Right lobe of liver (tissue), 6 donors: ENCODE data around the gene CREB3L2. TPM values are rescaled to one million over a fixed set of nuclear protein-coding genes. Genes with fewer than 3 reads are reported as not detected.

Source experiments
- ATAC-seq, 4 donors: fragments of 200-7000 bp; cut with Tn5 transposase; one replicate each; pipeline ENCODE4 v1.9.1; 2020; ENCODE audit warnings: mild to moderate bottlenecking in 4 of 4, moderate library complexity in 4 of 4
- DNase-seq, 3 donors: peaks; one replicate each; pipeline ENCODE4 v3.0.0-alpha.2; 2020
- H3K27ac ChIP-seq, 3 donors: fragments of 200-600 bp; one replicate each; pipeline ENCODE4 v1.8.0; 2022
- H3K27me3 ChIP-seq, 2 donors: fragments of 200-600 bp; one replicate each; pipeline ENCODE4 v1.8.0; 2022
- H3K36me3 ChIP-seq, 4 donors: fragments of 200-600 bp; sonication (generic) in 1 of 4; one replicate each; pipeline versions ENCODE4 v1.5.1 to v1.8.0; 2017 to 2022; ENCODE audit warnings: control low read depth in 1 of 4
- H3K4me1 ChIP-seq, 4 donors: fragments of 200-600 bp; sonication (generic) in 1 of 4; one replicate each; pipeline versions ENCODE4 v1.5.1 to v1.8.0; 2017 to 2022; ENCODE audit warnings: control low read depth in 1 of 4
- H3K4me3 ChIP-seq, 3 donors: fragments of 200-600 bp; one replicate each; pipeline ENCODE4 v1.8.0; 2022
- H3K9me3 ChIP-seq, 4 donors: fragments of 200-600 bp; sonication (generic) in 1 of 4; one replicate each; pipeline versions ENCODE4 v1.5.1 to v1.8.0; 2017 to 2022; ENCODE audit warnings: control low read depth in 1 of 4
- CTCF ChIP-seq, 4 donors: fragments of 200-600 bp in 3 of 4; fragments of 450-650 bp in 1 of 4; IDR thresholded peaks; one replicate each; pipeline versions ENCODE4 v1.5.1 to v1.8.0; 2016 to 2022; ENCODE audit warnings: antibody characterized with exemption in 4 of 4, mild to moderate bottlenecking in 2 of 4
- POLR2A ChIP-seq: fragments of 450-650 bp; IDR thresholded peaks from one replicate; pipeline ENCODE4 v1.6.1; 2017; ENCODE audit warnings: antibody characterized with exemption, mild to moderate bottlenecking
- WGBS: methylation state at CpG from one replicate; pipeline ENCODE4 v1.1.6; 2018; ENCODE audit warnings: low coverage, low lambda C conversion rate; ENCODE audit not compliant: insufficient coverage; ENCODE audit errors: missing lambda C conversion rate; 5-methylcytosine and 5-hydroxymethylcytosine counted together
- intact Hi-C, 2 donors: fragments of 100-400 bp; cut with DNase I; formaldehyde crosslinking; loops; one replicate each; pipeline versions ENCODE4 v1.11.2 to v1.14.1; 2022
- total RNA-seq, 6 experiments: library from RNA; depleted of rRNA in 2 of 6; stranded (reverse); fragments of >200 nt in 2 of 6; fragmentation: NEBNext Ultra II Directional in 3 of 6; extraction: Animal tissue kit (Norgen Biotek cat#: 25700) in 3 of 6; gene quantifications; one replicate each; pipeline versions ENCODE4 v1.1.0 to v1.2.4, GENCODE V29; 2016 to 2023
- donor health status: DM: no; HTN: yes; CAD: no.
- donor health status: DM: no; HTN: no; CAD: no.
- donor health status: DM: no; HTN: no; CAD: no.
- donor health status: DM: no; HTN: yes; CAD: no.
- donor health status: DM: no; HTN: yes; CAD: no.

Gene CREB3L2
- total RNA-seq, 6 experiments from 2014 or later: 11.5 to 29.9 (median 18.2) TPM

- ATAC-seq (no peak), DNase-seq (no peak)
- Histone ChIP-seq H3K4me3 (no peak overlapping the region), H3K27ac (no peak overlapping the region), H3K27me3 (no peaks in the 10 kb centered on the region), H3K4me1 (peaks cover 0 to 9% (median 3%) of the 10 kb centered on the region in 4 donors), H3K36me3 (no peaks in the 10 kb centered on the region), H3K9me3 (no peaks in the 10 kb centered on the region)
- WGBS: 86% methylated on average over 4 of the region's 4 CpGs
- intact Hi-C loops: no loop called here
- no peak for TF ChIP-seq CTCF (IDR thresholded peaks at IDR 0.05)
- no peak for TF ChIP-seq POLR2A
Measured at GRCh38 chr7:138004046-138004445, 2.2 kb upstream of the CREB3L2 start.

GRCh38 chr7:138002828-138003189 is 923 bp upstream of the CREB3L2 start:
- ATAC-seq: no peak
- intact Hi-C loops: no loop called here
- Histone ChIP-seq H3K4me3 (no peak overlapping the region), H3K27me3 (no peaks in the 10 kb centered on the region), H3K4me1 (peaks cover 0 to 16% (median 5%) of the 10 kb centered on the region in 4 donors), H3K36me3 (no peaks in the 10 kb centered on the region), H3K9me3 (no peaks in the 10 kb centered on the region), H3K27ac (peak overlapping the region in 1 of 3 donors; percentile 3)
- WGBS: 54% methylated on average over 6 of the region's 6 CpGs
- no peak for DNase-seq
- TF ChIP-seq CTCF (IDR thresholded peaks at IDR 0.05) (no peak), POLR2A (no peak)

- 3% methylated on average over 19 of the region's 28 CpGs for WGBS
- DNase-seq (peak; percentile 98 to 100 (median 99)), ATAC-seq (peak; percentile 92 to 97 (median 94))
- Histone ChIP-seq H3K4me3 (peak overlapping the region; percentile 87 to 96 (median 95)), H3K27ac (peak overlapping the region; percentile 84 to 87 (median 86)), H3K36me3 (no peaks in the 10 kb centered on the region), H3K4me1 (peaks cover 0 to 16% (median 5%) of the 10 kb centered on the region in 4 donors), H3K9me3 (no peaks in the 10 kb centered on the region), H3K27me3 (no peaks in the 10 kb centered on the region)
- intact Hi-C loops: no loop called here
- TF ChIP-seq CTCF (IDR thresholded peaks at IDR 0.05): peak; percentile 79 to 95 (median 94)
- no peak for TF ChIP-seq POLR2A
Measured at GRCh38 chr7:138002096-138002827, 376 bp upstream of the CREB3L2 start.

GRCh38 chr7:138000081-138000701 is 1.7 kb downstream of the CREB3L2 start:
- H3K9me3 ChIP-seq: no peaks in the 10 kb centered on the region
- peak in 1 of 4 donors; percentile 4 for ATAC-seq
- no peaks in the 10 kb centered on the region for H3K36me3 ChIP-seq
- peak overlapping the region; percentile 29 to 56 (median 56) for H3K27ac ChIP-seq
- 9% methylated on average over 7 of the region's 7 CpGs for WGBS
- TF ChIP-seq POLR2A (no peak), CTCF (IDR thresholded peaks at IDR 0.05) (no peak)
- DNase-seq: peak in 1 of 3 donors; percentile 48
- H3K4me3 ChIP-seq: peak overlapping the region; percentile 87 to 96 (median 95)
- H3K4me1 ChIP-seq: peaks cover 0 to 16% (median 9%) of the 10 kb centered on the region in 4 donors
- intact Hi-C loops: no loop called here
- no peaks in the 10 kb centered on the region for H3K27me3 ChIP-seq
